Cardiac ventricle fibroblast (primary cell): Measurements from ENCODE around the gene PARP2. TPM values are rescaled to one million over a fixed set of nuclear protein-coding genes. Genes with fewer than 3 reads are reported as not detected.

Experiments used
- total RNA-seq: library from RNA; depleted of rRNA; stranded (reverse); fragments of >200 nt; gene quantifications from 2 replicates; pipeline ENCODE4 v1.2.3, GENCODE V29; 2015

PARP2 gene
- 6.4 and 11.6 TPM in 2 replicates for total RNA-seq

GRCh38 chr14:20343092-20343861 is at the start of gene PARP2:
Gene PARP2 (plus strand): TSS chr14:20343635. CDS start chr14:20343642, 7 bp downstream.

GRCh38 chr14:20305265-20306078 is 38.0 kb upstream of the PARP2 start, which contains the start of gene TTC5:
Gene TTC5 (minus strand): TSS chr14:20305951. CDS start chr14:20305937, 14 bp downstream.

GRCh38 chr14:20332788-20333493 is 10.5 kb upstream of the PARP2 start, which contains the start of gene CCNB1IP1:
Gene CCNB1IP1 (minus strand): TSS chr14:20333279. CDS start chr14:20316523, 16,756 bp downstream.

Other genes starting within 250 kb of the PARP2 start
- gene OR4K17, start 232.9 kb upstream of the PARP2 start, total RNA-seq = not detected in 2 replicates
- not detected in 2 replicates for gene OR4N5, start 204.8 kb upstream of the PARP2 start, total RNA-seq
- gene OR11G2, start 152.7 kb upstream of the PARP2 start, total RNA-seq = not detected in 2 replicates
- not detected in 2 replicates for gene OR11H6, start 119.9 kb upstream of the PARP2 start, total RNA-seq
- not detected in 2 replicates for gene OR11H7, start 114.7 kb upstream of the PARP2 start, total RNA-seq
- not detected in 2 replicates for gene OR11H4, start 104.3 kb upstream of the PARP2 start, total RNA-seq
- gene TTC5, start 37.7 kb upstream of the PARP2 start, total RNA-seq = 5.4 and 9.6 TPM in 2 replicates
- gene CCNB1IP1, start 10.4 kb upstream of the PARP2 start, total RNA-seq = 28.0 and 42.1 TPM in 2 replicates
- gene TEP1, start 69.9 kb downstream of the PARP2 start, total RNA-seq = 13.4 and 17.6 TPM in 2 replicates
- 0.31 TPM in 1 of 2 replicates, not detected in the other for gene KLHL33, start 92.5 kb downstream of the PARP2 start, total RNA-seq
- 27.0 and 34.1 TPM in 2 replicates for gene OSGEP, start 111.2 kb downstream of the PARP2 start, total RNA-seq
- 156 and 173 TPM in 2 replicates for gene APEX1, start 111.6 kb downstream of the PARP2 start, total RNA-seq
- gene PIP4P1, start 117.8 kb downstream of the PARP2 start, total RNA-seq = 14.6 and 17.6 TPM in 2 replicates
- gene PNP, start 125.8 kb downstream of the PARP2 start, total RNA-seq = 17.1 and 21.0 TPM in 2 replicates
- not detected in 2 replicates for gene RNASE10, start 161.9 kb downstream of the PARP2 start, total RNA-seq
- not detected in 2 replicates for gene RNASE9, start 217.4 kb downstream of the PARP2 start, total RNA-seq
- not detected in 2 replicates for gene RNASE11, start 244.4 kb downstream of the PARP2 start, total RNA-seq
- gene RNASE12, start 247.7 kb downstream of the PARP2 start, total RNA-seq = not detected in 2 replicates